K562 (cell line): ENCODE results near the gene PPIF. TPM values are rescaled to one million over a fixed set of nuclear protein-coding genes. Genes with fewer than 3 reads are reported as not detected.
A peak's percentile ranks its signal among the peaks of the same experiment; 100 is the strongest.

Experiments used
- ATAC-seq: fragments of 200-7000 bp; cut with Tn5 transposase; 3 replicates; pipeline ENCODE4 v1.9.1; 2020; ENCODE audit warnings: moderate library complexity
- BruUV-seq: library from RNA; stranded (reverse); fragments of 400-500 nt; replicated peaks from 2 replicates; lab custom pipeline; 2021; lab: Mats Ljungman, UMichigan
- CTCF ChIA-PET: fragments of 300-600 bp; formaldehyde crosslinking; extraction: SDS; loops from one replicate; lab custom pipeline; 2021; ENCODE audit warnings: low intra/inter-chr PET ratio; lab: Yijun Ruan, JAX
- POLR2A ChIA-PET: fragments of 300-600, 350-650 bp; sonication (Branson Sonifier 250); formaldehyde crosslinking; extraction: SDS; loops from one replicate; lab custom pipeline; 2021; ENCODE audit warnings: antibody characterized with exemption, inconsistent platforms; lab: Yijun Ruan, JAX
- DNase-seq, 4 experiments: peaks; one replicate each; pipeline versions ENCODE4 v3.0.0 to v3.0.0-alpha.2; 2011 to 2018; ENCODE audit warnings: low spot score in 3 of 4, mixed read lengths in 3 of 4; ENCODE audit errors: extremely low read depth in 1 of 4
- FAIRE-seq: peaks from 2 replicates; lab custom pipeline; 2011; peaks lifted over from hg19 to GRCh38; lab: Jason Lieb, UNC
- H2AFZ ChIP-seq: 2 replicates; pipeline ENCODE4 v1.6.0; 2011; ENCODE audit warnings: low read depth, low read length, control low read depth, inconsistent platforms
- H3K27ac ChIP-seq: fragments of 200-600 bp; 3 replicates; pipeline ENCODE4 v1.8.0; 2011; ENCODE audit warnings: low read depth, mild to moderate bottlenecking, control low read depth, inconsistent platforms, low read length, moderate library complexity, mixed read lengths; ENCODE audit errors: extremely low read depth
- H3K27me3 ChIP-seq, 2 experiments: fragments of 300-600 bp in 1 of 2; 2 replicates in 1 of 2; 3 replicates in 1 of 2; pipeline versions ENCODE4 v1.6.0 to v1.8.0; 2011; ENCODE audit warnings: inconsistent platforms in 2 of 2, low read length in 2 of 2, mild to moderate bottlenecking in 1 of 2, mixed read lengths in 1 of 2, moderate library complexity in 1 of 2; ENCODE audit not compliant: control insufficient read depth in 2 of 2, insufficient read depth in 2 of 2
- H3K36me3 ChIP-seq: fragments of 300-600 bp; 3 replicates; pipeline ENCODE4 v1.8.0; 2011; ENCODE audit warnings: mild to moderate bottlenecking, low read length, inconsistent platforms; ENCODE audit not compliant: control insufficient read depth, insufficient read depth
- H3K4me1 ChIP-seq, 2 experiments: fragments of 200-600 bp in 1 of 2; replicated peaks in 1 of 2; 2 replicates in 1 of 2; 3 replicates in 1 of 2; pipeline versions ENCODE4 v1.5.1 to v1.8.0; 2011; ENCODE audit warnings: inconsistent platforms in 2 of 2, low read length in 2 of 2, mild to moderate bottlenecking in 1 of 2, mixed read lengths in 1 of 2, moderate library complexity in 1 of 2; ENCODE audit not compliant: control insufficient read depth in 2 of 2, insufficient read depth in 2 of 2
- H3K4me2 ChIP-seq: 2 replicates; pipeline ENCODE4 v1.6.1; 2011; ENCODE audit warnings: low read length, control low read depth, inconsistent platforms, mixed read lengths; ENCODE audit not compliant: insufficient read depth
- H3K4me3 ChIP-seq: fragments of 200-600 bp; sonication (generic), shearing (Covaris generic); 2 replicates; pipeline ENCODE4 v1.5.1; 2016; ENCODE audit warnings: control low read depth, inconsistent platforms
- H3K79me2 ChIP-seq: fragments of 200-600 bp; 3 replicates; pipeline ENCODE4 v1.8.0; 2011; ENCODE audit warnings: low read length, inconsistent platforms; ENCODE audit not compliant: control insufficient read depth, insufficient read depth
- H3K9ac ChIP-seq, 2 experiments: 2 replicates each; pipeline versions ENCODE4 v1.6.0 to v1.6.1; 2011; ENCODE audit warnings: low read depth in 2 of 2, low read length in 2 of 2, control low read depth in 1 of 2, inconsistent platforms in 1 of 2, mild to moderate bottlenecking in 1 of 2, mixed read lengths in 1 of 2; ENCODE audit not compliant: insufficient read depth in 1 of 2
- H3K9me1 ChIP-seq: one replicate; pipeline ENCODE4 v1.6.0; 2011; ENCODE audit warnings: inconsistent platforms, mild to moderate bottlenecking, low read length, moderate library complexity; ENCODE audit not compliant: control insufficient read depth, insufficient read depth
- H3K9me3 ChIP-seq: replicated peaks from 2 replicates; pipeline ENCODE4 v1.5.1; 2011; ENCODE audit warnings: low read depth, low read length, inconsistent platforms; ENCODE audit not compliant: control insufficient read depth, insufficient read depth
- H4K20me1 ChIP-seq: replicated peaks from 2 replicates; pipeline ENCODE4 v1.6.1; 2011; ENCODE audit warnings: low read length, inconsistent platforms, mixed read lengths; ENCODE audit not compliant: control insufficient read depth, insufficient read depth
- ATF1 ChIP-seq, 2 experiments: fragments of 450-650 bp in 1 of 2; IDR thresholded peaks; 2 replicates each; pipeline ENCODE4 v1.6.1; 2016; ENCODE audit warnings: missing compliant biosample characterization in 1 of 2, missing genetic modification characterization in 1 of 2
- CAMTA2 ChIP-seq: fragments of 250-450 bp; sonication (Bioruptor Pico); conservative IDR thresholded peaks from 2 replicates; pipeline ENCODE4 v1.5.1; 2022
- DPF2 ChIP-seq: fragments of 450-650 bp; IDR thresholded peaks from 2 replicates; pipeline ENCODE4 v1.6.1; 2016
- EZH2 ChIP-seq: IDR thresholded peaks from 2 replicates; pipeline ENCODE4 v1.6.1; 2012; ENCODE audit warnings: low read depth, mild to moderate bottlenecking, inconsistent platforms, low read length, borderline replicate concordance
- HDAC1 ChIP-seq, 2 experiments: fragments of 450-650 bp; IDR thresholded peaks; 2 replicates each; pipeline ENCODE4 v1.6.1; 2016 to 2017; ENCODE audit warnings: inconsistent platforms in 1 of 2, mild to moderate bottlenecking in 1 of 2, moderate library complexity in 1 of 2
- HDAC6 ChIP-seq: IDR thresholded peaks from 2 replicates; pipeline ENCODE4 v1.6.1; 2012; ENCODE audit warnings: low read depth, mild to moderate bottlenecking, control low read depth, inconsistent platforms, low read length, moderate library complexity
- KLF1 ChIP-seq: fragments of 450-650 bp; IDR thresholded peaks from 2 replicates; pipeline ENCODE4 v1.6.1; 2016; ENCODE audit warnings: missing genetic modification characterization, missing compliant biosample characterization
- RBM17 ChIP-seq: fragments of 200-400 bp; formaldehyde crosslinking; IDR thresholded peaks from 2 replicates; pipeline ENCODE4 v1.6.1; 2017; ENCODE audit warnings: low read depth, mild to moderate bottlenecking, low read length, borderline replicate concordance
- RERE ChIP-seq: sonication (generic); formaldehyde crosslinking; IDR thresholded peaks from 2 replicates; pipeline ENCODE4 v1.8.0; 2023; ENCODE audit warnings: missing genetic modification reagents, mild to moderate bottlenecking, borderline replicate concordance
- TCF3 ChIP-seq: sonication (generic); formaldehyde crosslinking; IDR thresholded peaks from 2 replicates; pipeline ENCODE4 v1.4.0; 2020; ENCODE audit warnings: mild to moderate bottlenecking, missing genetic modification reagents
- ZFX ChIP-seq: sonication (generic); formaldehyde crosslinking; IDR thresholded peaks from 2 replicates; pipeline ENCODE4 v1.8.0; 2022; ENCODE audit warnings: mild to moderate bottlenecking, missing genetic modification reagents, moderate library complexity
- ZNF79 ChIP-seq: fragments of 250-450 bp; sonication (Bioruptor Pico); IDR thresholded peaks from 2 replicates; pipeline ENCODE4 v1.4.0; 2020; ENCODE audit warnings: low read depth, mild to moderate bottlenecking, moderate library complexity
- WGBS: fragments of 100-300 bp; shearing (Covaris generic); methylation state at CpG from one replicate; pipeline ENCODE4 v1.1.6; 2016; ENCODE audit warnings: low coverage, mixed read lengths; ENCODE audit not compliant: insufficient coverage; ENCODE audit errors: missing lambda C conversion rate; 5-methylcytosine and 5-hydroxymethylcytosine counted together
- in situ Hi-C: fragments of 300-500 bp; cut with MboI; formaldehyde crosslinking; loops from 4 replicates; pipeline ENCODE4 v1.15.0; 2018; ENCODE audit warnings: inconsistent platforms, mixed read lengths
- intact Hi-C: fragments of 100-400 bp; cut with micrococcal nuclease; formaldehyde crosslinking; loops from 2 replicates; pipeline ENCODE4 v1.14.2; 2022
- polyA plus RNA-seq, 8 experiments: library from polyadenylated mRNA; depleted of rRNA in 4 of 8; stranded (reverse) in 5 of 8; unstranded in 3 of 8; fragments of >200 nt; fragmentation: Nextera tagmentation in 2 of 8; fragmentation: Illumina TruSeq in 1 of 8; extraction: Ambion mirVana in 2 of 8; extraction: Trizol in 1 of 8; gene quantifications; 2 replicates each; pipeline versions ENCODE4 v1.2.1 to v1.2.3, GENCODE V29; 2011 to 2014; ENCODE audit warnings: inconsistent platforms in 1 of 8, missing spikeins in 1 of 8
- total RNA-seq, 7 experiments: library from RNA; depleted of rRNA in 6 of 7; stranded (reverse); fragments of >200 nt in 6 of 7; fragmentation: Illumina TruSeq in 2 of 7; extraction: Trizol in 2 of 7; gene quantifications; 2 replicates each; pipeline versions ENCODE4 v1.2.1 to v1.2.3, GENCODE V29; 2011 to 2021; ENCODE audit warnings: low replicate concordance in 1 of 7
- TF ChIP-seq, protein P1 (sequence below): fragments of 450-650 bp; formaldehyde crosslinking; IDR thresholded peaks from 2 replicates; pipeline ENCODE4 v1.4.0; 2020; ENCODE audit warnings: mild to moderate bottlenecking, moderate library complexity

The PPIF gene
- total and polyA plus RNA-seq, 9 of the 15 experiments (the other 6 are each of a cell fraction or from before 2014, with no cell fraction given) = 40.9 to 287 (median 117) TPM

DNA sequence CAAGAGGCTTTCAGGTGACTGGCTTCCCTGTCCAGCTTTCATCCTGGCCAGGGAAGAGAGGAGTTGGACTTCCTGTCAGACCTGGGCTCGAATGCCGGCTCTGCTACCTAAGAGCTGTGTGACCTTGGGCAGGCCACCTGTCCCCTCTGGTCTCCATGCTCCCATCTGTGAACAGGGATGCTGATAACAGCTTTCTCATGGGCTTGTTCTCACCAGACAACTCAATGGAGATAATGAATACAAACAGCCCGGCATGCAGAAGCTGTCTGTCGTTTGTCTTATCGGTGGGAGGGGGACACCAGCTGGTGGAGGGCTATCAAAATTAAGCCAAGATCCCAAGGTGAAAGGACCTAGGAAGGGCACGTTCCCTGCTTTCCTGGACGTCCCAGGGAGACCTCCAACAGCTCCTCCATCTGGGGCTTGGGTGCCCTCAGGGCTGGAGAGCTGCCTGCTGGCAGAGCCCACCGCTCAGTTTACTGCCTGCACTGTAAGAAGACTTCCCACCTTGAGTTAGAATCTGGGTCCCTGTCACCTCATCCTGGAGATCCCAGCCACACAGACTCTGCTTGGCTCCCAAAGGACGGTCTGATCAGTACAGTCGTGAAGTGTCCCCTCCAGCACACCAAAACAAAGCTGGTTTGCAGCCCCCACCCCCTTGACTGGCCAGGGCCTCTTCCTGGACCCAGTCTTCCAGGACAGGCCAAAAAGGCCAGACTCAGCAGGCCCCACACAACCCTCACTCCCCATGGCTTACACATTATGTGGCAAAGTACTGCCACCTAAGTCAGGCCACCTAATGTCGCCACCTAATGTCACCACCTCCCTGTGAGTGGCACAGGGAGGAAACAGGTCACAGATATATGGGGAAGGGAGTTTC lies 40.9 kb downstream of the PPIF start:
- 24% methylated on average over 11 of the region's 11 CpGs for WGBS
- H3K4me2 ChIP-seq = no peak overlapping the region; the same call in 1 of the 2 replicates
- intact Hi-C loops (no loop called here), in situ Hi-C loops (no loop called here)
- ChIA-PET CTCF (no interaction called here), POLR2A (interaction anchor here (0.9 to 1.6 kb wide), 4 partner anchors 11 to 39 kb away, joined by 3 to 9 read pairs (median 5); no protein-coding TSS in a partner anchor)
- no peaks in the 10 kb centered on the region for H3K36me3 ChIP-seq
- no peaks in the 10 kb centered on the region for H3K27me3 ChIP-seq
- peak overlapping the region in 1 of 2 experiments; percentile 68; a peak in 3 of 4 replicates for H3K9ac ChIP-seq
- H3K4me1 ChIP-seq = peaks cover 47 to 68% of the 10 kb centered on the region in 2 experiments
- DNase-seq (peak; percentile 56 to 80 (median 70)), ATAC-seq (no peak), FAIRE-seq (peak; percentile 90)
- no peak overlapping the region; the same call in 1 of the 3 replicates for H3K27ac ChIP-seq
- BruUV-seq = no TSS peak
- no peaks in the 10 kb centered on the region for H3K9me3 ChIP-seq
- no peak overlapping the region for H3K4me3 ChIP-seq
- no peak overlapping the region for H2AFZ ChIP-seq
- H3K9me1 ChIP-seq = peaks cover 10% of the 10 kb centered on the region
- H4K20me1 ChIP-seq = no peaks in the 10 kb centered on the region
- H3K79me2 ChIP-seq = no peaks in the 10 kb centered on the region
- TF ChIP-seq HDAC6 = no peak
- no peak for TF ChIP-seq CAMTA2
- 0 out of 2 replicates have a peak, but pooled peaks have one; percentile 8 for TF ChIP-seq ATF1 (CRISPR knock-in tag; IDR thresholded peaks at IDR 0.05)
- TF ChIP-seq ATF1 (tag; IDR thresholded peaks at IDR 0.05) = no peak
- TF ChIP-seq KLF1 (tag) = no peak
- TF ChIP-seq RBM17 = no peak
- peak; percentile 87 for TF ChIP-seq TCF3 (CRISPR knock-in tag)
- no peak for TF ChIP-seq ZNF79 (CRISPR knock-in tag)
- TF ChIP-seq DPF2 = peak; percentile 52; the same call in 1 of the 2 replicates
- no peak for TF ChIP-seq RERE
- TF ChIP-seq HDAC1 (IDR thresholded peaks at IDR 0.05) = 0 out of 4 replicates have a peak, but pooled peaks of 1 of the 2 experiments have one; percentile 53
- TF ChIP-seq, protein P1, sequence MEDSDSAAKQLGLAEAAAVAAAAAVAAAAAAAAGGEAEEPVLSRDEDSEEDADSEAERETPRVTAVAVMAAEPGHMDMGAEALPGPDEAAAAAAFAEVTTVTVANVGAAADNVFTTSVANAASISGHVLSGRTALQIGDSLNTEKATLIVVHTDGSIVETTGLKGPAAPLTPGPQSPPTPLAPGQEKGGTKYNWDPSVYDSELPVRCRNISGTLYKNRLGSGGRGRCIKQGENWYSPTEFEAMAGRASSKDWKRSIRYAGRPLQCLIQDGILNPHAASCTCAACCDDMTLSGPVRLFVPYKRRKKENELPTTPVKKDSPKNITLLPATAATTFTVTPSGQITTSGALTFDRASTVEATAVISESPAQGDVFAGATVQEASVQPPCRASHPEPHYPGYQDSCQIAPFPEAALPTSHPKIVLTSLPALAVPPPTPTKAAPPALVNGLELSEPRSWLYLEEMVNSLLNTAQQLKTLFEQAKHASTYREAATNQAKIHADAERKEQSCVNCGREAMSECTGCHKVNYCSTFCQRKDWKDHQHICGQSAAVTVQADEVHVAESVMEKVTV = no peak
- no peak for TF ChIP-seq EZH2
- no peak for TF ChIP-seq ZFX (CRISPR knock-in tag)
